ENCODE measurements around the gene ARID5B. TPM values are rescaled to one million over a fixed set of nuclear protein-coding genes. Genes with fewer than 3 reads are reported as not detected.

Gene ARID5B
- polyA plus RNA-seq, 1 donor from 2014 or later = 2.1 TPM

DNA sequence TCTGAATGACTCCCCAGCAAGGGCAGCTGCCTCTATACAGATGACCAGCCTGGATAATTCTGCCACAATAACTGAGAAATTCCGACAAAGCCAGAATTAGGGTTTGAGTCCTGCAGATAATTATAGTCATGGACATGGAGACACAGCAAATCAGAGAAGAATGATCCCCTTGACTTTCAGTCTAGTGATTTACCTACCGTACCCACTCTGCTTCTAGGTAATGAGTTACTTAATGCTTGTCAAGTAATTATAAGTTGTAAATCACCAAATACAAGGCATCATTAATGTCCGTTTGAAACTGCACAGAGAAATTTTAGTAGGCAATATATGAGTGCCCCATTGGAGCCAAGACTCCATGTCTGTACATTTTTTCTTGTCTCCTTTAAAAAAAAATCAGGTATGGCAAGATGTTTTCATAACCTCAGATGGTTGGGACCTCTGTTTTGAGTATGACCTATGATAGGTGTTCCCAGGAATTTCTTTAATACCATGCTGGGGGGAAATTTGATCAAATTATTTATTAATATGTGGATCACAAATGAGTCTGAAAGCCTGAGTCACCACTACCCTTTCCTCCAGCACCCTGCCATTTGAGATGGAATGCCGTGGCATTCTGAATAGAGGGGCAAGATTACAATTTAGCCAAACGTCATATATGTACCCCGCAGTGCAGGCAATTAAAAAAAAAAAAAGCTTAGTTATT is 5.5 kb upstream of the ARID5B start:
- peaks cover 8% of the 10 kb centered on the region for H3K27me3 ChIP-seq (ENCODE audit: insufficient read depth, low read depth, low read length)
- no peak overlapping the region for H2AFZ ChIP-seq (ENCODE audit: low read depth, low read length)
- no peaks in the 10 kb centered on the region for H3K9me3 ChIP-seq (ENCODE audit: low read length)
- H3K27ac ChIP-seq (ENCODE audit: low read length) = no peak overlapping the region
- TF ChIP-seq EP300 (conservative IDR thresholded peaks at IDR 0.05; ENCODE audit: poor library complexity, severe bottlenecking) (no peak), EZH2 (IDR thresholded peaks at IDR 0.05; ENCODE audit: borderline replicate concordance, insufficient read depth, low read length, poor library complexity, severe bottlenecking) (no peak)
- H3K9ac ChIP-seq (ENCODE audit: low read length) = no peak overlapping the region
- no peaks in the 10 kb centered on the region for H3F3A ChIP-seq (ENCODE audit: insufficient read depth, low read length, poor library complexity, severe bottlenecking)
- no peak overlapping the region for H3K4me2 ChIP-seq (ENCODE audit: low read length)
- no peaks in the 10 kb centered on the region for H3K36me3 ChIP-seq (ENCODE audit: insufficient read depth, low read length)
- no peaks in the 10 kb centered on the region for H4K20me1 ChIP-seq (ENCODE audit: insufficient read depth)
- H3K4me3 ChIP-seq (ENCODE audit: low read length) = no peak overlapping the region
- H3K79me2 ChIP-seq (replicated peaks; ENCODE audit: insufficient read depth, low read length) = no peaks in the 10 kb centered on the region
- H3K9me2 ChIP-seq (ENCODE audit: insufficient read depth, low read length) = no peaks in the 10 kb centered on the region

DNA sequence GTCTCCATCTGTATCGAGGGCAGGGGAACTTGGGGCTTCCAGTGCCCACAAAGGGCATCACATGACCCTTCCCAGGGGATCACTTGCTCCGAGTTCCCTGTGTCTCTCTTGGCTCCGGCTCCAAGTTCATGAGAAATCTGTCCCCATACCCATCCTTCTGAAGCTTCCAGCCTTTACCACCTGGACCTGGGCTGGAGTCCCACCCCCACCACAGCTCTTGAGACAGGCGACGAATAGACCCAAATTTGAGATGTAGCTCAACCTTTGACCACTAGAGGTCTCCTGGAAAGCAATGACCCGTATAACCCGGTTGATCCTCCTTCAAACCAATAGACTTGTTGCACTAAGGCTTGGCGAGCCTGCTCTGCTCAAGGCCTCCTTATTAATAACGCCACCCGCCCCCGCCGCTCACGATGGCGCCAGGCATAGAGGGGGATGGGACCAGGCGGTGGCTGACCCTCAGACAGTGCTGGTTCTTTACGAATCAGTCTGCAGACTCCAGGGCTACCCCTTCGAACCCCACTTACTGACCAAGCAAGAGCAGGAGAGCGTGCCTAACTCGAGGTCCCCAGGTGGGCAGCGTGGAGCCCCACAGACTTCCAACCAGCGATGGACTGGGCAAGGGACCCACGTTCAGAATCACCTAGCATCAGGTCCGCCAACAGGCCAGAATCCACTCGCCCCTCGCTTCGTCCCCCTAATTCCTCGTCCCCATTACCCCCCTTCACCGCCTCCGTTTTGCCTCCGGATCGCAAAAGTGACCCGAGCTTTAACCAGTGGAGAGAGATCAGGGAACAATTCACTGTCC is 4.4 kb upstream of the ARID5B start:
- Histone ChIP-seq H4K20me1 (ENCODE audit: insufficient read depth) (no peaks in the 10 kb centered on the region), H3F3A (ENCODE audit: insufficient read depth, low read length, poor library complexity, severe bottlenecking) (peaks cover 3% of the 10 kb centered on the region), H3K4me3 (ENCODE audit: low read length) (peak overlapping the region; percentile 58), H3K9me3 (ENCODE audit: low read length) (no peaks in the 10 kb centered on the region), H3K36me3 (ENCODE audit: insufficient read depth, low read length) (no peaks in the 10 kb centered on the region), H3K9ac (ENCODE audit: low read length) (peak overlapping the region; percentile 40), H3K4me2 (ENCODE audit: low read length) (peak overlapping the region; percentile 23), H3K9me2 (ENCODE audit: insufficient read depth, low read length) (no peaks in the 10 kb centered on the region), H3K27me3 (ENCODE audit: insufficient read depth, low read depth, low read length) (peaks cover 8% of the 10 kb centered on the region), H3K79me2 (replicated peaks; ENCODE audit: insufficient read depth, low read length) (no peaks in the 10 kb centered on the region), H3K27ac (ENCODE audit: low read length) (no peak overlapping the region), H2AFZ (ENCODE audit: low read depth, low read length) (peak overlapping the region; percentile 13)
- TF ChIP-seq MXI1 (conservative IDR thresholded peaks at IDR 0.05; ENCODE audit: poor library complexity, severe bottlenecking) = no peak
- peak; percentile 44 for TF ChIP-seq SMC3 (conservative IDR thresholded peaks at IDR 0.05; ENCODE audit: poor library complexity)
- no peak for TF ChIP-seq EZH2 (IDR thresholded peaks at IDR 0.05; ENCODE audit: borderline replicate concordance, insufficient read depth, low read length, poor library complexity, severe bottlenecking)
- no peak for TF ChIP-seq TAF1 (IDR thresholded peaks at IDR 0.05; ENCODE audit: low read depth)
- TF ChIP-seq POLR2AphosphoS5 (IDR thresholded peaks at IDR 0.05) = no peak
- TF ChIP-seq RAD21 (conservative IDR thresholded peaks at IDR 0.05) = peak; percentile 31
- TF ChIP-seq EP300 (conservative IDR thresholded peaks at IDR 0.05; ENCODE audit: poor library complexity, severe bottlenecking) = no peak
- TF ChIP-seq REST (IDR thresholded peaks at IDR 0.05; ENCODE audit: borderline replicate concordance) = no peak
- TF ChIP-seq, protein P1, sequence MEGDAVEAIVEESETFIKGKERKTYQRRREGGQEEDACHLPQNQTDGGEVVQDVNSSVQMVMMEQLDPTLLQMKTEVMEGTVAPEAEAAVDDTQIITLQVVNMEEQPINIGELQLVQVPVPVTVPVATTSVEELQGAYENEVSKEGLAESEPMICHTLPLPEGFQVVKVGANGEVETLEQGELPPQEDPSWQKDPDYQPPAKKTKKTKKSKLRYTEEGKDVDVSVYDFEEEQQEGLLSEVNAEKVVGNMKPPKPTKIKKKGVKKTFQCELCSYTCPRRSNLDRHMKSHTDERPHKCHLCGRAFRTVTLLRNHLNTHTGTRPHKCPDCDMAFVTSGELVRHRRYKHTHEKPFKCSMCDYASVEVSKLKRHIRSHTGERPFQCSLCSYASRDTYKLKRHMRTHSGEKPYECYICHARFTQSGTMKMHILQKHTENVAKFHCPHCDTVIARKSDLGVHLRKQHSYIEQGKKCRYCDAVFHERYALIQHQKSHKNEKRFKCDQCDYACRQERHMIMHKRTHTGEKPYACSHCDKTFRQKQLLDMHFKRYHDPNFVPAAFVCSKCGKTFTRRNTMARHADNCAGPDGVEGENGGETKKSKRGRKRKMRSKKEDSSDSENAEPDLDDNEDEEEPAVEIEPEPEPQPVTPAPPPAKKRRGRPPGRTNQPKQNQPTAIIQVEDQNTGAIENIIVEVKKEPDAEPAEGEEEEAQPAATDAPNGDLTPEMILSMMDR (IDR thresholded peaks at IDR 0.05; ENCODE audit: poor library complexity, severe bottlenecking) = peak; percentile 68

Measured in neural cell (in vitro differentiated cells).